OCI-LY3 (cell line): ENCODE data around the gene ZNF579.

Experiments used
- EZH2phosphoT487 ChIP-seq: fragments of 200-600 bp; shearing (Covaris generic); IDR thresholded peaks from 2 replicates; pipeline ENCODE4 v1.6.1; 2018; ENCODE audit warnings: antibody characterized with exemption, mixed run types, low read depth
- TF ChIP-seq, protein P1 (sequence below): fragments of 200-600, 300-600 bp; sonication (generic); IDR thresholded peaks from 2 replicates; pipeline ENCODE4 v1.5.1; 2014; ENCODE audit warnings: antibody characterized with exemption, low read length, low read depth

DNA sequence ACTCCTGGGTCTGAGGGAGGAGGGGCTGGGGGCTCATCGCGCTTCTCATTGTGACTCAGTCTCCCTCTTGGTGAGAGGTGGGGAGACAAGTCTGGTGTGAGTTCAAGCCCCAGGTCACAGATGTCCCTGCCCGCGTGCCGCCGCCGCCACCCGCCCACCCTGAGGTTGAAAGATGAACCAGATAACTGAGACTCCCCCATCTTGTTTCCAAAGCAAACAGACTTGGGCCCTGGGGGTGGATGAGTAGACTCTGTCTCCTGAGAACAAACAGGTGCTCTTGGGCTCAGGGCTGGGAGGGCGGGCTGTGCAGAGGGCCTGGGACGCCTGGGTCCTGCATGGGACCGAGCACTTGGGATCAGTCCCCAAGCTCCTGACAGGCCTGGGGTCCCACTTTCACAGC, 44.3 kb downstream of the ZNF579 start:
- TF ChIP-seq, protein P1, sequence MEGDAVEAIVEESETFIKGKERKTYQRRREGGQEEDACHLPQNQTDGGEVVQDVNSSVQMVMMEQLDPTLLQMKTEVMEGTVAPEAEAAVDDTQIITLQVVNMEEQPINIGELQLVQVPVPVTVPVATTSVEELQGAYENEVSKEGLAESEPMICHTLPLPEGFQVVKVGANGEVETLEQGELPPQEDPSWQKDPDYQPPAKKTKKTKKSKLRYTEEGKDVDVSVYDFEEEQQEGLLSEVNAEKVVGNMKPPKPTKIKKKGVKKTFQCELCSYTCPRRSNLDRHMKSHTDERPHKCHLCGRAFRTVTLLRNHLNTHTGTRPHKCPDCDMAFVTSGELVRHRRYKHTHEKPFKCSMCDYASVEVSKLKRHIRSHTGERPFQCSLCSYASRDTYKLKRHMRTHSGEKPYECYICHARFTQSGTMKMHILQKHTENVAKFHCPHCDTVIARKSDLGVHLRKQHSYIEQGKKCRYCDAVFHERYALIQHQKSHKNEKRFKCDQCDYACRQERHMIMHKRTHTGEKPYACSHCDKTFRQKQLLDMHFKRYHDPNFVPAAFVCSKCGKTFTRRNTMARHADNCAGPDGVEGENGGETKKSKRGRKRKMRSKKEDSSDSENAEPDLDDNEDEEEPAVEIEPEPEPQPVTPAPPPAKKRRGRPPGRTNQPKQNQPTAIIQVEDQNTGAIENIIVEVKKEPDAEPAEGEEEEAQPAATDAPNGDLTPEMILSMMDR: no peak
- no peak for TF ChIP-seq EZH2phosphoT487
